ENCODE measurements around the gene STX1B. TPM values are rescaled to one million over a fixed set of nuclear protein-coding genes. Genes with fewer than 3 reads are reported as not detected.
"Not testable (repeated sequence)": the region's sequence is repeated elsewhere in the genome, so short reads cannot be mapped to it uniquely, and the experiment has no call there.

The STX1B gene
- polyA plus RNA-seq, 1 donor (not counting 4 experiments of a cell fraction or from before 2014, with no cell fraction given), result 0.34 TPM

DNA sequence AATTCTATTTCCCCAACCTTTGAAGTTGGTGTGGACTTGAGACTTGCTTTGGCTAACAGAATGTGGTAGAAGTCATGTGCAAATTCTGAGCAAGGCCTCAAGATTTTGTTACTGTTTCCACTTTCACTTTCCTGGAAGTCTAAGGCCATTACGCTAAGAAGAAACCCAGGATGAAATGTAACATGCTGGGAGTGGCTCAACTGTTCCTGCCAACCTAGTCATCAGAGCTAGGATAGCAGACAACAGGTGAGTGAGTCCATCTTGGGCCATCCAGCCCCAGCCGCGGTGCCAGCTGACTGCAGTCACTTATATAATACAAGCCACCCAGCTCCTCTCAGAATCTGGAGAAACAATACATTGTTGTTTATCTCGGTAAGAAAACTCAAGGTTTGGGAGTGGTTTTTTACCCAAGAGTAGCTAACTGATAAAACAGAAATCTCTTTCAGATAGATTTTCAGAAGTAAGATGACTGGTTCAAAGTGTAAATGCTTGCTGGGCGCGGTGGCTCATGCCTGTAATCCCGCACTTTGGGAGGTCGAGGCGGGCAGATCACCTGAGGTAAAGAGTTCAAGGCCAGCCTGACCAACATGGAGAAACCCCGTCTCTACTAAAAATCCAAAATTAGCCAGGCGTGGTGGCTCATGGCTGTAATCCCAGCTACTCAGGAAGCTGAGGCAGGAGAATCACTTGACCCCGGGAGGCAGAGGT, 12.3 kb upstream of the STX1B start:
- no peaks in the 10 kb centered on the region for H3K9me1 ChIP-seq (ENCODE audit: control insufficient read depth, extremely low read depth, insufficient read depth, low read length)
- no peaks in the 10 kb centered on the region for H3K9me3 ChIP-seq (ENCODE audit: control insufficient read depth, low read depth, low read length)
- H3K4me1 ChIP-seq (ENCODE audit: control insufficient read depth, extremely low read depth, insufficient read depth, low read length), result no peaks in the 10 kb centered on the region
- DNase-seq (ENCODE audit: low read depth, low spot score) (no peak), FAIRE-seq (no peak)
- peak overlapping the region; percentile 22 for H2AFZ ChIP-seq (ENCODE audit: control insufficient read depth, low read length)
- no peak overlapping the region for H3K4me2 ChIP-seq (ENCODE audit: control insufficient read depth, extremely low read depth, insufficient read depth, low read depth, low read length)
- no peaks in the 10 kb centered on the region for H3K27me3 ChIP-seq (ENCODE audit: control insufficient read depth, extremely low read depth, insufficient read depth, low read length)
- dilution Hi-C loops (cut with MboI; ENCODE audit: extremely low pct_ligation_motif_present, low sequenced_read_pairs), result no loop called here
- H3K36me3 ChIP-seq (ENCODE audit: control insufficient read depth in 2 of 2, extremely low read depth in 1 of 2, insufficient read depth in 2 of 2, low read length in 2 of 2), result no peaks in the 10 kb centered on the region
- no peak overlapping the region for H3K9ac ChIP-seq (ENCODE audit: control insufficient read depth, extremely low read depth, insufficient read depth, low read length)
- no peak overlapping the region for H3K27ac ChIP-seq (ENCODE audit: control insufficient read depth, insufficient read depth, low read length)
- H3K4me3 ChIP-seq (ENCODE audit: control insufficient read depth in 2 of 3, extremely low read depth in 1 of 3, insufficient read depth in 2 of 3, low read depth in 1 of 3, low read length in 3 of 3), result no peak overlapping the region
- no peaks in the 10 kb centered on the region for H3K79me2 ChIP-seq (ENCODE audit: control insufficient read depth, insufficient read depth, low read length)
- H4K20me1 ChIP-seq (ENCODE audit: control insufficient read depth, extremely low read depth, insufficient read depth, low read length), result no peaks in the 10 kb centered on the region
- no peak for TF ChIP-seq EZH2 (IDR thresholded peaks at IDR 0.05; ENCODE audit: low read length)
- no peak for TF ChIP-seq CTCF (optimal IDR thresholded peaks at IDR 0.05 in 1 of 3, IDR thresholded peaks at IDR 0.05 in 1 of 3, conservative IDR thresholded peaks at IDR 0.05 in 1 of 3; ENCODE audit: extremely low read depth in 1 of 3, insufficient read depth in 2 of 3, low read length in 3 of 3)

- no peak for TF ChIP-seq CTCF (optimal IDR thresholded peaks at IDR 0.05 in 1 of 3, IDR thresholded peaks at IDR 0.05 in 1 of 3, conservative IDR thresholded peaks at IDR 0.05 in 1 of 3; ENCODE audit: extremely low read depth in 1 of 3, insufficient read depth in 2 of 3, low read length in 3 of 3)
- TF ChIP-seq EZH2 (IDR thresholded peaks at IDR 0.05; ENCODE audit: low read length), result no peak
- Histone ChIP-seq H3K36me3 (ENCODE audit: control insufficient read depth in 2 of 2, extremely low read depth in 1 of 2, insufficient read depth in 2 of 2, low read length in 2 of 2) (no peaks in the 10 kb centered on the region), H3K4me2 (ENCODE audit: control insufficient read depth, extremely low read depth, insufficient read depth, low read depth, low read length) (no peak overlapping the region), H2AFZ (ENCODE audit: control insufficient read depth, low read length) (no peak overlapping the region), H3K27me3 (ENCODE audit: control insufficient read depth, extremely low read depth, insufficient read depth, low read length) (no peaks in the 10 kb centered on the region), H3K4me1 (ENCODE audit: control insufficient read depth, extremely low read depth, insufficient read depth, low read length) (no peaks in the 10 kb centered on the region), H3K27ac (ENCODE audit: control insufficient read depth, insufficient read depth, low read length) (no peak overlapping the region), H3K9ac (ENCODE audit: control insufficient read depth, extremely low read depth, insufficient read depth, low read length) (no peak overlapping the region), H3K9me3 (ENCODE audit: control insufficient read depth, low read depth, low read length) (no peaks in the 10 kb centered on the region), H3K9me1 (ENCODE audit: control insufficient read depth, extremely low read depth, insufficient read depth, low read length) (no peaks in the 10 kb centered on the region), H4K20me1 (ENCODE audit: control insufficient read depth, extremely low read depth, insufficient read depth, low read length) (no peaks in the 10 kb centered on the region), H3K79me2 (ENCODE audit: control insufficient read depth, insufficient read depth, low read length) (no peaks in the 10 kb centered on the region), H3K4me3 (ENCODE audit: control insufficient read depth in 2 of 3, extremely low read depth in 1 of 3, insufficient read depth in 2 of 3, low read depth in 1 of 3, low read length in 3 of 3) (no peak overlapping the region)
- FAIRE-seq (no peak), DNase-seq (ENCODE audit: low read depth, low spot score) (no peak)
- dilution Hi-C loops (cut with MboI; ENCODE audit: extremely low pct_ligation_motif_present, low sequenced_read_pairs), result no loop called here
Measured at GRCh38 chr16:31020536-31020935, 10.1 kb upstream of the STX1B start.

DNA sequence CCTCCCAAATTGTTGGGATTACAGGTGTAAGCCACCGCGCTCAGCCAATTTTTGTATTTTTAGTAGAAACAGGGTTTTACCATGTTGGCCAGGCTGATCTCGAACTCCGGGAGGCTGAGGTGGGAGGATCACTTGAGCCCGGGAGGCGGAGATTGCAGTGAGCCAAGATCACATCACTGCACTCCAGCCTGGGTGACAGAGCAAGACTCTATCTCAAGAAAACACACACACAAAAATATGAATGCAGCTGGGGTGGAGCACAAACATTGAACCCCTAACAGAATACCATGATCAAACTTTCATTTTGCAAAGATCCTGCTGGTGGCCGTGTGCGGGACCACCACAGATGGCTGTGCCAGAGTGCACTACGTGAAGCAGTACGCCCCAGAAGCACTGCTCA, 7.3 kb upstream of the STX1B start:
- H3K79me2 ChIP-seq (ENCODE audit: control insufficient read depth, insufficient read depth, low read length); dilution Hi-C loops (cut with MboI; ENCODE audit: extremely low pct_ligation_motif_present, low sequenced_read_pairs); H3K36me3 ChIP-seq (ENCODE audit: control insufficient read depth in 2 of 2, extremely low read depth in 1 of 2, insufficient read depth in 2 of 2, low read length in 2 of 2); H3K4me2 ChIP-seq (ENCODE audit: control insufficient read depth, extremely low read depth, insufficient read depth, low read depth, low read length); H4K20me1 ChIP-seq (ENCODE audit: control insufficient read depth, extremely low read depth, insufficient read depth, low read length); H3K9me3 ChIP-seq (ENCODE audit: control insufficient read depth, low read depth, low read length); H3K4me3 ChIP-seq (ENCODE audit: control insufficient read depth in 2 of 3, extremely low read depth in 1 of 3, insufficient read depth in 2 of 3, low read depth in 1 of 3, low read length in 3 of 3); H3K27ac ChIP-seq (ENCODE audit: control insufficient read depth, insufficient read depth, low read length); DNase-seq (ENCODE audit: low read depth, low spot score); FAIRE-seq; H3K9ac ChIP-seq (ENCODE audit: control insufficient read depth, extremely low read depth, insufficient read depth, low read length); H2AFZ ChIP-seq (ENCODE audit: control insufficient read depth, low read length); H3K27me3 ChIP-seq (ENCODE audit: control insufficient read depth, extremely low read depth, insufficient read depth, low read length); H3K4me1 ChIP-seq (ENCODE audit: control insufficient read depth, extremely low read depth, insufficient read depth, low read length); H3K9me1 ChIP-seq (ENCODE audit: control insufficient read depth, extremely low read depth, insufficient read depth, low read length): not testable (repeated sequence)
